GM18526 (cell line): ENCODE data around the gene CRYBG3.

ENCODE experiments used
- POLR2A ChIP-seq: IDR thresholded peaks from 3 replicates; pipeline ENCODE4 v1.6.1; 2011; ENCODE audit not compliant: insufficient read length; ENCODE audit errors: extremely low read depth

CRYBG3 gene

GRCh38 chr3:97949110-97949485, 127.3 kb downstream of the CRYBG3 start:
- TF ChIP-seq POLR2A, result no peak

GRCh38 chr3:97949743-97950142, 127.9 kb downstream of the CRYBG3 start:
- no peak for TF ChIP-seq POLR2A

GRCh38 chr3:97950360-97950759, 128.5 kb downstream of the CRYBG3 start:
- TF ChIP-seq POLR2A, result no peak

GRCh38 chr3:97952280-97952679, 130.5 kb downstream of the CRYBG3 start:
- TF ChIP-seq POLR2A, result no peak

- no peak for TF ChIP-seq POLR2A
Observed at GRCh38 chr3:97952872-97953271, 131.1 kb downstream of the CRYBG3 start.

- no peak for TF ChIP-seq POLR2A
Observed at GRCh38 chr3:97954228-97954827, 132.5 kb downstream of the CRYBG3 start.

- TF ChIP-seq POLR2A, result no peak
Observed at GRCh38 chr3:97956051-97956450, 134.2 kb downstream of the CRYBG3 start.

- TF ChIP-seq POLR2A, result no peak
Observed at GRCh38 chr3:97957617-97958311, 136.0 kb downstream of the CRYBG3 start.

- no peak for TF ChIP-seq POLR2A
Observed at GRCh38 chr3:97958396-97958795, 136.6 kb downstream of the CRYBG3 start.

- no peak for TF ChIP-seq POLR2A
Observed at GRCh38 chr3:97958796-97959195, 137.0 kb downstream of the CRYBG3 start.

- TF ChIP-seq POLR2A, result no peak
Observed at GRCh38 chr3:97959872-97960271, 138.1 kb downstream of the CRYBG3 start.

- TF ChIP-seq POLR2A, result no peak
Observed at GRCh38 chr3:97960551-97960950, 138.7 kb downstream of the CRYBG3 start.

- TF ChIP-seq POLR2A, result no peak
Observed at GRCh38 chr3:97960993-97961766, 139.4 kb downstream of the CRYBG3 start.

- no peak for TF ChIP-seq POLR2A
Observed at GRCh38 chr3:97967966-97968365, 146.2 kb downstream of the CRYBG3 start.

GRCh38 chr3:97968376-97968775, 146.6 kb downstream of the CRYBG3 start:
- no peak for TF ChIP-seq POLR2A

- TF ChIP-seq POLR2A, result no peak
Observed at GRCh38 chr3:97969541-97969940, 147.7 kb downstream of the CRYBG3 start.

GRCh38 chr3:97970156-97970555, 148.3 kb downstream of the CRYBG3 start:
- no peak for TF ChIP-seq POLR2A
